NB4 (cell line): ENCODE data around the gene KIF3B.

Experiments used
- DNase-seq: peaks from one replicate; pipeline ENCODE4 v3.0.0; 2010; ENCODE audit warnings: low read depth
- H3K4me3 ChIP-seq: one replicate; pipeline ENCODE4 v1.5.1; 2011; ENCODE audit warnings: mild to moderate bottlenecking, low read depth, low read length, moderate library complexity
- CTCF ChIP-seq: IDR thresholded peaks from one replicate; pipeline ENCODE4 v1.5.1; 2012; ENCODE audit warnings: low read depth, low read length
- MAX ChIP-seq: IDR thresholded peaks from 2 replicates; pipeline ENCODE4 v1.6.1; 2011; ENCODE audit warnings: low read depth, low read length
- MYC ChIP-seq: IDR thresholded peaks from 2 replicates; pipeline ENCODE4 v1.6.1; 2011; ENCODE audit warnings: low read depth, low read length
- POLR2A ChIP-seq: IDR thresholded peaks from 2 replicates; pipeline ENCODE4 v1.6.1; 2011; ENCODE audit warnings: mild to moderate bottlenecking; ENCODE audit not compliant: insufficient read length; ENCODE audit errors: extremely low read depth

Gene KIF3B

GRCh38 chr20:32359633-32360332, 82.3 kb downstream of the KIF3B start:
- TF ChIP-seq MAX (no peak), MYC (no peak), POLR2A (no peak), CTCF (no peak)
- peak overlapping the region; percentile 93 for H3K4me3 ChIP-seq
- DNase-seq = peak; percentile 42

- H3K4me3 ChIP-seq = peak overlapping the region; percentile 93
- DNase-seq = no peak
- no peak for TF ChIP-seq MAX
- TF ChIP-seq CTCF = no peak
- TF ChIP-seq MYC = no peak
- no peak for TF ChIP-seq POLR2A
Measured at GRCh38 chr20:32360333-32360634, 82.8 kb downstream of the KIF3B start.

GRCh38 chr20:32362901-32363364, 85.5 kb downstream of the KIF3B start:
- H3K4me3 ChIP-seq = peak overlapping the region; percentile 10
- no peak for DNase-seq
- TF ChIP-seq MAX = no peak
- no peak for TF ChIP-seq CTCF
- TF ChIP-seq MYC = no peak
- TF ChIP-seq POLR2A = no peak

- no peak for DNase-seq
- no peak for TF ChIP-seq MAX
- no peak for TF ChIP-seq MYC
- no peak for TF ChIP-seq CTCF
- TF ChIP-seq POLR2A = no peak
- no peak overlapping the region for H3K4me3 ChIP-seq
Measured at GRCh38 chr20:32363492-32363891, 86.0 kb downstream of the KIF3B start.

GRCh38 chr20:32364554-32365208, 87.2 kb downstream of the KIF3B start:
- H3K4me3 ChIP-seq = no peak overlapping the region
- TF ChIP-seq MYC = no peak
- TF ChIP-seq CTCF = no peak
- no peak for TF ChIP-seq POLR2A
- no peak for TF ChIP-seq MAX
- no peak for DNase-seq

GRCh38 chr20:32365564-32365963, 88.1 kb downstream of the KIF3B start:
- H3K4me3 ChIP-seq = no peak overlapping the region
- TF ChIP-seq MYC (no peak), MAX (no peak), CTCF (no peak), POLR2A (no peak)

More at GRCh38 chr20:32365564-32365963, 88.1 kb downstream of the KIF3B start:
- no peak for DNase-seq
